ENCODE results near the gene TMEM108. TPM values are rescaled to one million over a fixed set of nuclear protein-coding genes. Genes with fewer than 3 reads are reported as not detected.

The TMEM108 gene
- total and polyA plus RNA-seq, 10 of the 15 experiments (the other 5 are each of a cell fraction or from before 2014, with no cell fraction given), result 0.02 to 0.58 (median 0.12) TPM; not detected in 5

- Histone ChIP-seq H3K79me2 (ENCODE audit: control insufficient read depth, insufficient read depth, low read length) (no peaks in the 10 kb centered on the region), H3K4me3 (no peak overlapping the region), H3K4me2 (ENCODE audit: control insufficient read depth, insufficient read depth) (no peak overlapping the region), H3K4me1 (ENCODE audit: control insufficient read depth, insufficient read depth, low read length) (no peaks in the 10 kb centered on the region), H3K9ac (ENCODE audit: control insufficient read depth, insufficient read depth, low read length) (no peak overlapping the region), H2AFZ (ENCODE audit: control insufficient read depth, low read depth, low read length) (no peak overlapping the region), H3K9me3 (replicated peaks; ENCODE audit: control insufficient read depth, insufficient read depth, low read length) (no peaks in the 10 kb centered on the region), H3K27me3 (replicated peaks in 1 of 2; ENCODE audit: control insufficient read depth in 2 of 2, insufficient read depth in 2 of 2, low read length in 1 of 2) (no peaks in the 10 kb centered on the region; a peak in 1 of 4 replicates), H4K20me1 (ENCODE audit: control insufficient read depth, insufficient read depth) (no peaks in the 10 kb centered on the region), H3K36me3 (ENCODE audit: control insufficient read depth in 2 of 2, insufficient read depth in 2 of 2, low read length in 1 of 2) (no peaks in the 10 kb centered on the region), H3K27ac (ENCODE audit: control insufficient read depth, insufficient read depth) (no peak overlapping the region)
- ATAC-seq (no peak), DNase-seq (ENCODE audit: low read depth, low spot score) (no peak), FAIRE-seq (no peak)
- intact Hi-C loops (cut with micrococcal nuclease; ENCODE audit: unreplicated experiment), result no loop called here
- ChIA-PET CTCF (no interaction called here), SMC1A (ENCODE audit: uncharacterized antibody, unreplicated experiment) (no interaction called here), POLR2A (no interaction called here), RAD21 (ENCODE audit: unreplicated experiment) (interaction anchor here (0.9 kb wide), 1 partner anchor 382 kb away, joined by 4 read pairs; no protein-coding TSS in a partner anchor)
- no peak for TF ChIP-seq YBX1 (IDR thresholded peaks at IDR 0.05)
- TF ChIP-seq EP300 (IDR thresholded peaks at IDR 0.05; ENCODE audit: borderline replicate concordance in 1 of 2, control insufficient read depth in 1 of 2, low read depth in 2 of 2, low read length in 2 of 2), result no peak
- TF ChIP-seq JUND (IDR thresholded peaks at IDR 0.05; ENCODE audit: low read depth, low read length), result no peak
- TF ChIP-seq SUZ12 (IDR thresholded peaks at IDR 0.05; ENCODE audit: unreplicated experiment), result no peak
- no peak for TF ChIP-seq SKIL (IDR thresholded peaks at IDR 0.05; ENCODE audit: low read depth, poor library complexity, severe bottlenecking)
- 57% methylated on average over 2 of the region's 2 CpGs for WGBS (ENCODE audit: insufficient coverage, insufficient replicate concordance, low lambda C conversion rate, missing lambda C conversion rate)
- BruUV-seq (replicated peaks), result no TSS peak
- in situ Hi-C loops (cut with MboI), result no loop called here
Measured at GRCh38 chr3:133092681-133093080, 54.5 kb downstream of the TMEM108 start.

GRCh38 chr3:133093366-133093765, 55.2 kb downstream of the TMEM108 start:
- POLR2A ChIA-PET, result no interaction called here
- H3K36me3 ChIP-seq (ENCODE audit: control insufficient read depth in 2 of 2, insufficient read depth in 2 of 2, low read length in 1 of 2), result no peaks in the 10 kb centered on the region
- no peak for ATAC-seq
- no peaks in the 10 kb centered on the region for H3K4me1 ChIP-seq (ENCODE audit: control insufficient read depth, insufficient read depth, low read length)
- H3K4me3 ChIP-seq, result no peak overlapping the region
- RAD21 ChIA-PET (ENCODE audit: unreplicated experiment), result interaction anchor here (0.9 kb wide), 1 partner anchor 381 kb away, joined by 4 read pairs; no protein-coding TSS in a partner anchor
- in situ Hi-C loops (cut with MboI) (no loop called here), intact Hi-C loops (cut with micrococcal nuclease; ENCODE audit: unreplicated experiment) (no loop called here)
- H3K79me2 ChIP-seq (ENCODE audit: control insufficient read depth, insufficient read depth, low read length), result no peaks in the 10 kb centered on the region
- no peak for DNase-seq (ENCODE audit: low read depth, low spot score)
- H2AFZ ChIP-seq (ENCODE audit: control insufficient read depth, low read depth, low read length), result no peak overlapping the region
- CTCF ChIA-PET, result no interaction called here
- H4K20me1 ChIP-seq (ENCODE audit: control insufficient read depth, insufficient read depth), result no peaks in the 10 kb centered on the region
- 0% methylated on average over 1 of the region's 1 CpG for WGBS (ENCODE audit: insufficient coverage, insufficient replicate concordance, low lambda C conversion rate, missing lambda C conversion rate)
- BruUV-seq (replicated peaks), result no TSS peak
- no peaks in the 10 kb centered on the region for H3K9me3 ChIP-seq (replicated peaks; ENCODE audit: control insufficient read depth, insufficient read depth, low read length)
- H3K9ac ChIP-seq (ENCODE audit: control insufficient read depth, insufficient read depth, low read length), result no peak overlapping the region
- no peak overlapping the region for H3K27ac ChIP-seq (ENCODE audit: control insufficient read depth, insufficient read depth)
- SMC1A ChIA-PET (ENCODE audit: uncharacterized antibody, unreplicated experiment), result no interaction called here
- no peak overlapping the region for H3K4me2 ChIP-seq (ENCODE audit: control insufficient read depth, insufficient read depth)
- no peak for FAIRE-seq
- no peaks in the 10 kb centered on the region; a peak in 1 of 4 replicates for H3K27me3 ChIP-seq (replicated peaks in 1 of 2; ENCODE audit: control insufficient read depth in 2 of 2, insufficient read depth in 2 of 2, low read length in 1 of 2)
- TF ChIP-seq SRF (IDR thresholded peaks at IDR 0.05; ENCODE audit: low read depth in 2 of 2, low read length in 2 of 2) (no peak), ATF7 (IDR thresholded peaks at IDR 0.05; ENCODE audit: low read depth) (no peak), GATAD2B (conservative IDR thresholded peaks at IDR 0.05; ENCODE audit: low read depth) (no peak), IRF3 (IDR thresholded peaks at IDR 0.05) (no peak), MYB (IDR thresholded peaks at IDR 0.05; ENCODE audit: borderline replicate concordance, low read depth, low read length) (no peak), ZBTB11 (CRISPR knock-in tag; IDR thresholded peaks at IDR 0.05) (no peak)

All from GM12878 (cell line).